Measurements from ENCODE around the gene ZNF362. TPM values are rescaled to one million over a fixed set of nuclear protein-coding genes. Genes with fewer than 3 reads are reported as not detected.

The ZNF362 gene
- total RNA-seq, 1 experiment from 2014 or later, result 29.5 TPM

- CTCF ChIA-PET, result no interaction called here
- no peaks in the 10 kb centered on the region for H3K9me3 Mint-ChIP-seq (ENCODE audit: low read depth, unreplicated experiment)
- no peaks in the 10 kb centered on the region for H3K27me3 Mint-ChIP-seq (ENCODE audit: unreplicated experiment)
- DNase-seq, result no peak
- no peaks in the 10 kb centered on the region for H3K4me1 Mint-ChIP-seq (ENCODE audit: low read depth, unreplicated experiment)
- BruUV-seq (replicated peaks), result no TSS peak
- H3K36me3 Mint-ChIP-seq (ENCODE audit: insufficient read depth, unreplicated experiment), result peaks cover 15% of the 10 kb centered on the region
- H3K27ac Mint-ChIP-seq (ENCODE audit: unreplicated experiment), result no peak overlapping the region
- no peak overlapping the region for H3K4me3 Mint-ChIP-seq (ENCODE audit: low read depth, unreplicated experiment)
- TF ChIP-seq, protein P1, sequence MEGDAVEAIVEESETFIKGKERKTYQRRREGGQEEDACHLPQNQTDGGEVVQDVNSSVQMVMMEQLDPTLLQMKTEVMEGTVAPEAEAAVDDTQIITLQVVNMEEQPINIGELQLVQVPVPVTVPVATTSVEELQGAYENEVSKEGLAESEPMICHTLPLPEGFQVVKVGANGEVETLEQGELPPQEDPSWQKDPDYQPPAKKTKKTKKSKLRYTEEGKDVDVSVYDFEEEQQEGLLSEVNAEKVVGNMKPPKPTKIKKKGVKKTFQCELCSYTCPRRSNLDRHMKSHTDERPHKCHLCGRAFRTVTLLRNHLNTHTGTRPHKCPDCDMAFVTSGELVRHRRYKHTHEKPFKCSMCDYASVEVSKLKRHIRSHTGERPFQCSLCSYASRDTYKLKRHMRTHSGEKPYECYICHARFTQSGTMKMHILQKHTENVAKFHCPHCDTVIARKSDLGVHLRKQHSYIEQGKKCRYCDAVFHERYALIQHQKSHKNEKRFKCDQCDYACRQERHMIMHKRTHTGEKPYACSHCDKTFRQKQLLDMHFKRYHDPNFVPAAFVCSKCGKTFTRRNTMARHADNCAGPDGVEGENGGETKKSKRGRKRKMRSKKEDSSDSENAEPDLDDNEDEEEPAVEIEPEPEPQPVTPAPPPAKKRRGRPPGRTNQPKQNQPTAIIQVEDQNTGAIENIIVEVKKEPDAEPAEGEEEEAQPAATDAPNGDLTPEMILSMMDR (IDR thresholded peaks at IDR 0.05; ENCODE audit: unreplicated experiment), result no peak
- intact Hi-C loops (cut with micrococcal nuclease; ENCODE audit: unreplicated experiment), result no loop called here
Measured at GRCh38 chr1:33280091-33280661, 23.9 kb downstream of the ZNF362 start.

- TF ChIP-seq, protein P1 (IDR thresholded peaks at IDR 0.05; ENCODE audit: unreplicated experiment), result no peak
- CTCF ChIA-PET, result interaction anchor here (0.6 kb wide), 1 partner anchor 265 kb away, joined by 5 read pairs; no protein-coding TSS in a partner anchor
- peaks cover 15% of the 10 kb centered on the region for H3K36me3 Mint-ChIP-seq (ENCODE audit: insufficient read depth, unreplicated experiment)
- no TSS peak for BruUV-seq (replicated peaks)
- intact Hi-C loops (cut with micrococcal nuclease; ENCODE audit: unreplicated experiment), result no loop called here
- no peaks in the 10 kb centered on the region for H3K27me3 Mint-ChIP-seq (ENCODE audit: unreplicated experiment)
- no peaks in the 10 kb centered on the region for H3K9me3 Mint-ChIP-seq (ENCODE audit: low read depth, unreplicated experiment)
- H3K4me1 Mint-ChIP-seq (ENCODE audit: low read depth, unreplicated experiment), result no peaks in the 10 kb centered on the region
- no peak overlapping the region for H3K27ac Mint-ChIP-seq (ENCODE audit: unreplicated experiment)
- H3K4me3 Mint-ChIP-seq (ENCODE audit: low read depth, unreplicated experiment), result no peak overlapping the region
- DNase-seq, result no peak
Measured at GRCh38 chr1:33281554-33282303, 25.4 kb downstream of the ZNF362 start.

GRCh38 chr1:33282791-33283190, 26.5 kb downstream of the ZNF362 start:
- no peak for DNase-seq
- Mint-ChIP-seq H3K9me3 (ENCODE audit: low read depth, unreplicated experiment) (no peaks in the 10 kb centered on the region), H3K4me1 (ENCODE audit: low read depth, unreplicated experiment) (no peaks in the 10 kb centered on the region), H3K4me3 (ENCODE audit: low read depth, unreplicated experiment) (no peak overlapping the region), H3K27me3 (ENCODE audit: unreplicated experiment) (no peaks in the 10 kb centered on the region), H3K36me3 (ENCODE audit: insufficient read depth, unreplicated experiment) (peaks cover 15% of the 10 kb centered on the region), H3K27ac (ENCODE audit: unreplicated experiment) (no peak overlapping the region)
- BruUV-seq (replicated peaks), result no TSS peak
- CTCF ChIA-PET, result no interaction called here
- intact Hi-C loops (cut with micrococcal nuclease; ENCODE audit: unreplicated experiment), result no loop called here
- TF ChIP-seq, protein P1 (IDR thresholded peaks at IDR 0.05; ENCODE audit: unreplicated experiment), result no peak

GRCh38 chr1:33284049-33284448, 27.8 kb downstream of the ZNF362 start:
- BruUV-seq (replicated peaks), result no TSS peak
- peaks cover 15% of the 10 kb centered on the region for H3K36me3 Mint-ChIP-seq (ENCODE audit: insufficient read depth, unreplicated experiment)

More at GRCh38 chr1:33284049-33284448, 27.8 kb downstream of the ZNF362 start:
- CTCF ChIA-PET, result interaction anchor here (0.6 kb wide), 1 partner anchor 132 kb away, joined by 6 read pairs; no protein-coding TSS in a partner anchor
- H3K27me3 Mint-ChIP-seq (ENCODE audit: unreplicated experiment), result no peaks in the 10 kb centered on the region
- H3K9me3 Mint-ChIP-seq (ENCODE audit: low read depth, unreplicated experiment), result no peaks in the 10 kb centered on the region
- intact Hi-C loops (cut with micrococcal nuclease; ENCODE audit: unreplicated experiment), result no loop called here
- no peak overlapping the region for H3K4me3 Mint-ChIP-seq (ENCODE audit: low read depth, unreplicated experiment)
- DNase-seq, result no peak
- no peaks in the 10 kb centered on the region for H3K4me1 Mint-ChIP-seq (ENCODE audit: low read depth, unreplicated experiment)
- H3K27ac Mint-ChIP-seq (ENCODE audit: unreplicated experiment), result no peak overlapping the region
- TF ChIP-seq, protein P1 (IDR thresholded peaks at IDR 0.05; ENCODE audit: unreplicated experiment), result no peak
